Astrocyte (in vitro differentiated cells and primary cell): ENCODE results near the gene MCAM.

ENCODE experiments used
- EZH2 ChIP-seq: IDR thresholded peaks from 2 replicates; pipeline ENCODE4 v1.6.1; 2012; ENCODE audit warnings: mild to moderate bottlenecking, low read length, inconsistent platforms; ENCODE audit not compliant: insufficient read depth
- TF ChIP-seq, protein P1 (sequence below): IDR thresholded peaks from 2 replicates; pipeline ENCODE4 v1.5.1; 2011; ENCODE audit warnings: low read depth, mild to moderate bottlenecking, inconsistent platforms, low read length, moderate library complexity; ENCODE audit not compliant: insufficient read depth

DNA sequence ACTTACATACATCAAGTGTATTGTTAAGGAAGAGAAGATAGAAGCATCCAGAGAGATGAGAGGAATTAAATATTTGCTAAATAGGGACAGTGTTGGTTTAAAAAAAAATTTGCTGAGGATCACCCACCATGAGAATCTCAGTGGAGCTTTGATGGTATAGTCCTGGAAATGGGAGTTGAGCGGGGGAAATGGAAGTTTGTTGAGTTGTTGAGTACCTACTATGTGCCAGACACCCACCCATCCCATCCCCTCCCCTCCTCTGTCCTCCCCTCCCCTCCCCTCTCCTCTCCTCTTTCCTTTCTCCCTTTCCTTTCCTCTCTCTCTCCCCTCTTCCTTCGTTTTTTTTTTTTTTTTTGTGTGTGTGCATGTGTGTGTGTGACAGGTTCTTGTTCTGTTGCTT lies 34.3 kb upstream of the MCAM start:
- TF ChIP-seq, protein P1, sequence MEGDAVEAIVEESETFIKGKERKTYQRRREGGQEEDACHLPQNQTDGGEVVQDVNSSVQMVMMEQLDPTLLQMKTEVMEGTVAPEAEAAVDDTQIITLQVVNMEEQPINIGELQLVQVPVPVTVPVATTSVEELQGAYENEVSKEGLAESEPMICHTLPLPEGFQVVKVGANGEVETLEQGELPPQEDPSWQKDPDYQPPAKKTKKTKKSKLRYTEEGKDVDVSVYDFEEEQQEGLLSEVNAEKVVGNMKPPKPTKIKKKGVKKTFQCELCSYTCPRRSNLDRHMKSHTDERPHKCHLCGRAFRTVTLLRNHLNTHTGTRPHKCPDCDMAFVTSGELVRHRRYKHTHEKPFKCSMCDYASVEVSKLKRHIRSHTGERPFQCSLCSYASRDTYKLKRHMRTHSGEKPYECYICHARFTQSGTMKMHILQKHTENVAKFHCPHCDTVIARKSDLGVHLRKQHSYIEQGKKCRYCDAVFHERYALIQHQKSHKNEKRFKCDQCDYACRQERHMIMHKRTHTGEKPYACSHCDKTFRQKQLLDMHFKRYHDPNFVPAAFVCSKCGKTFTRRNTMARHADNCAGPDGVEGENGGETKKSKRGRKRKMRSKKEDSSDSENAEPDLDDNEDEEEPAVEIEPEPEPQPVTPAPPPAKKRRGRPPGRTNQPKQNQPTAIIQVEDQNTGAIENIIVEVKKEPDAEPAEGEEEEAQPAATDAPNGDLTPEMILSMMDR = no peak
- TF ChIP-seq EZH2 = no peak
